ENCODE results near the gene CCNH. TPM values are rescaled to one million over a fixed set of nuclear protein-coding genes. Genes with fewer than 3 reads are reported as not detected.

Gene CCNH
- total RNA-seq, 1 experiment from 2014 or later, result 39.6 TPM

DNA sequence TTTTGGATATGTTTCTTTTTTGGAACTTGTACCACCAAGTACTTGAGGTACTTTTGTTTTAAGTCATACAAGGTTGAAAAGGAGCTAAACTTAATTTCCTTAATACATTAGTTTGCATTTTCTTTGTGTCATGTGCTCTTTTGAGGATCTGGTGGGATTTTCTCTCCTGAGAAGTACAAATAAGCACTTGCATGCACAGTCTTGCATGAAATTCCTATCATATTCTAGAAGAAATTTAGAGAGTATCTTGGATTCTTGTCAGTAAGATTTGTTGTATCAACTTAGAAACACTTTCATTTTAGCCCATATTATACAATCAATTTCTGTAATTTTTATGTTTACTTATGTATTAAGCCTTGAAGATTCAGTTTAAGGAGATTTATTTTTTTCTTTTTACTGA, 64.9 kb downstream of the CCNH start:
- Histone ChIP-seq H3K27me3 (replicated peaks; ENCODE audit: control insufficient read depth, insufficient read depth, low read length) (no peaks in the 10 kb centered on the region), H3K4me3 (ENCODE audit: low read depth, low read length) (no peak overlapping the region), H3K9me3 (no peaks in the 10 kb centered on the region), H3K36me3 (ENCODE audit: control insufficient read depth, insufficient read depth, low read length) (no peaks in the 10 kb centered on the region), H3K4me1 (no peaks in the 10 kb centered on the region)
- H3K4me1 Mint-ChIP-seq (ENCODE audit: low read depth, unreplicated experiment), result no peaks in the 10 kb centered on the region
- no peak overlapping the region for H3K4me3 Mint-ChIP-seq (ENCODE audit: unreplicated experiment)
- peaks cover 19% of the 10 kb centered on the region for H3K36me3 Mint-ChIP-seq (ENCODE audit: insufficient read depth, unreplicated experiment)
- BruUV-seq (replicated peaks), result no TSS peak
- intact Hi-C loops (cut with micrococcal nuclease; ENCODE audit: unreplicated experiment), result no loop called here
- H3K27me3 Mint-ChIP-seq (ENCODE audit: insufficient read depth, unreplicated experiment), result no peaks in the 10 kb centered on the region
- no peak for DNase-seq
- H3K9me3 Mint-ChIP-seq (ENCODE audit: unreplicated experiment), result no peaks in the 10 kb centered on the region
- ChIA-PET CTCF (no interaction called here), POLR2A (no interaction called here)
- TF ChIP-seq, protein P1, sequence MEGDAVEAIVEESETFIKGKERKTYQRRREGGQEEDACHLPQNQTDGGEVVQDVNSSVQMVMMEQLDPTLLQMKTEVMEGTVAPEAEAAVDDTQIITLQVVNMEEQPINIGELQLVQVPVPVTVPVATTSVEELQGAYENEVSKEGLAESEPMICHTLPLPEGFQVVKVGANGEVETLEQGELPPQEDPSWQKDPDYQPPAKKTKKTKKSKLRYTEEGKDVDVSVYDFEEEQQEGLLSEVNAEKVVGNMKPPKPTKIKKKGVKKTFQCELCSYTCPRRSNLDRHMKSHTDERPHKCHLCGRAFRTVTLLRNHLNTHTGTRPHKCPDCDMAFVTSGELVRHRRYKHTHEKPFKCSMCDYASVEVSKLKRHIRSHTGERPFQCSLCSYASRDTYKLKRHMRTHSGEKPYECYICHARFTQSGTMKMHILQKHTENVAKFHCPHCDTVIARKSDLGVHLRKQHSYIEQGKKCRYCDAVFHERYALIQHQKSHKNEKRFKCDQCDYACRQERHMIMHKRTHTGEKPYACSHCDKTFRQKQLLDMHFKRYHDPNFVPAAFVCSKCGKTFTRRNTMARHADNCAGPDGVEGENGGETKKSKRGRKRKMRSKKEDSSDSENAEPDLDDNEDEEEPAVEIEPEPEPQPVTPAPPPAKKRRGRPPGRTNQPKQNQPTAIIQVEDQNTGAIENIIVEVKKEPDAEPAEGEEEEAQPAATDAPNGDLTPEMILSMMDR (IDR thresholded peaks at IDR 0.05; ENCODE audit: insufficient read depth in 1 of 2, low read depth in 1 of 2, low read length in 1 of 2, severe bottlenecking in 1 of 2, unreplicated experiment in 1 of 2), result no peak
- H3K27ac Mint-ChIP-seq (ENCODE audit: unreplicated experiment), result no peak overlapping the region

DNA sequence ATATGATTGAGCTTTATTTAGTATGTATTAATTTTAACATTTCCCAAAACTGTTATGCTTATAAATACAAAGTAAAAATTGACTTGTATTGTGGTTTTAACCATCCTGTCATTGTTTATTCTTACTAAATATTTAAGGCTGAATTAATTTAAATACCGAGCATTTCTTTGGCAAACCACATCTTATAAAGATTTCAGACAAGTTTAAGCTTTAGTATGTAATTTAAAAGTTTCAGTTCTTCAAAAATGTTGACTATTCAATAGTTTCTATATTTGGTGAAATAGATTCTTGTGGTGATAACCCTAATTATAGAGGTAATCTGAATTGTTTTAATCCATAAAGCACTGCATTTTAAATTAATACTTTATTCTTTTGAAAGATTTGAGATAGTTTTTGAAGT, 65.5 kb downstream of the CCNH start:
- Mint-ChIP-seq H3K27me3 (ENCODE audit: insufficient read depth, unreplicated experiment) (no peaks in the 10 kb centered on the region), H3K9me3 (ENCODE audit: unreplicated experiment) (no peaks in the 10 kb centered on the region), H3K4me3 (ENCODE audit: unreplicated experiment) (no peak overlapping the region), H3K36me3 (ENCODE audit: insufficient read depth, unreplicated experiment) (peaks cover 22% of the 10 kb centered on the region), H3K27ac (ENCODE audit: unreplicated experiment) (no peak overlapping the region), H3K4me1 (ENCODE audit: low read depth, unreplicated experiment) (no peaks in the 10 kb centered on the region)
- intact Hi-C loops (cut with micrococcal nuclease; ENCODE audit: unreplicated experiment), result no loop called here
- no peaks in the 10 kb centered on the region for H3K9me3 ChIP-seq
- no peaks in the 10 kb centered on the region for H3K4me1 ChIP-seq
- ChIA-PET POLR2A (interaction anchor here (0.5 kb wide), 1 partner anchor 79 kb away, joined by 6 read pairs; the partner anchor contains the start of gene RASA1), CTCF (no interaction called here)
- no peaks in the 10 kb centered on the region for H3K36me3 ChIP-seq (ENCODE audit: control insufficient read depth, insufficient read depth, low read length)
- no peak for DNase-seq
- no peaks in the 10 kb centered on the region for H3K27me3 ChIP-seq (replicated peaks; ENCODE audit: control insufficient read depth, insufficient read depth, low read length)
- TF ChIP-seq, protein P1 (IDR thresholded peaks at IDR 0.05; ENCODE audit: insufficient read depth in 1 of 2, low read depth in 1 of 2, low read length in 1 of 2, severe bottlenecking in 1 of 2, unreplicated experiment in 1 of 2), result no peak
- no TSS peak for BruUV-seq (replicated peaks)
- H3K4me3 ChIP-seq (ENCODE audit: low read depth, low read length), result no peak overlapping the region

Other genes starting within 250 kb of the CCNH start
- 23.0 and 24.4 TPM in 2 replicates for gene RASA1, start 145.0 kb downstream of the CCNH start, total RNA-seq (2022)